Right lobe of liver (tissue), 4 donors: Measurements from ENCODE around the gene OR6C76.

Experiments used
- POLR2A ChIP-seq: fragments of 450-650 bp; IDR thresholded peaks from one replicate; pipeline ENCODE4 v1.6.1; 2017; ENCODE audit warnings: antibody characterized with exemption, mild to moderate bottlenecking
- TF ChIP-seq, protein P1 (sequence below), 4 donors: fragments of 200-600 bp in 3 of 4; fragments of 450-650 bp in 1 of 4; IDR thresholded peaks; one replicate each; pipeline versions ENCODE4 v1.5.1 to v1.8.0; 2016 to 2022; ENCODE audit warnings: antibody characterized with exemption in 4 of 4, mild to moderate bottlenecking in 2 of 4
- donor health status: DM: no; HTN: no; CAD: no.
- donor health status: DM: no; HTN: no; CAD: no.
- donor health status: DM: no; HTN: yes; CAD: no.

GRCh38 chr12:55443776-55444175 is 17.7 kb downstream of the OR6C76 start, which contains the start of gene OR6C2:
- TF ChIP-seq, protein P1, sequence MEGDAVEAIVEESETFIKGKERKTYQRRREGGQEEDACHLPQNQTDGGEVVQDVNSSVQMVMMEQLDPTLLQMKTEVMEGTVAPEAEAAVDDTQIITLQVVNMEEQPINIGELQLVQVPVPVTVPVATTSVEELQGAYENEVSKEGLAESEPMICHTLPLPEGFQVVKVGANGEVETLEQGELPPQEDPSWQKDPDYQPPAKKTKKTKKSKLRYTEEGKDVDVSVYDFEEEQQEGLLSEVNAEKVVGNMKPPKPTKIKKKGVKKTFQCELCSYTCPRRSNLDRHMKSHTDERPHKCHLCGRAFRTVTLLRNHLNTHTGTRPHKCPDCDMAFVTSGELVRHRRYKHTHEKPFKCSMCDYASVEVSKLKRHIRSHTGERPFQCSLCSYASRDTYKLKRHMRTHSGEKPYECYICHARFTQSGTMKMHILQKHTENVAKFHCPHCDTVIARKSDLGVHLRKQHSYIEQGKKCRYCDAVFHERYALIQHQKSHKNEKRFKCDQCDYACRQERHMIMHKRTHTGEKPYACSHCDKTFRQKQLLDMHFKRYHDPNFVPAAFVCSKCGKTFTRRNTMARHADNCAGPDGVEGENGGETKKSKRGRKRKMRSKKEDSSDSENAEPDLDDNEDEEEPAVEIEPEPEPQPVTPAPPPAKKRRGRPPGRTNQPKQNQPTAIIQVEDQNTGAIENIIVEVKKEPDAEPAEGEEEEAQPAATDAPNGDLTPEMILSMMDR (IDR thresholded peaks at IDR 0.05) = no peak
- TF ChIP-seq POLR2A = no peak
